Hematopoietic multipotent progenitor cell treated with erythropoietin and hydrocortisone succinate and interleukin-3 and kit ligand, for 4 days (in vitro differentiated cells): ENCODE results near the gene CKM.
A peak's percentile ranks its signal among the peaks of the same experiment; 100 is the strongest.
"Not testable (repeated sequence)": the region's sequence is repeated elsewhere in the genome, so short reads cannot be mapped to it uniquely, and the experiment has no call there.

Experiments used
- DNase-seq: peaks from one replicate; pipeline ENCODE4 v3.0.0-alpha.2; 2015

Gene CKM

DNA sequence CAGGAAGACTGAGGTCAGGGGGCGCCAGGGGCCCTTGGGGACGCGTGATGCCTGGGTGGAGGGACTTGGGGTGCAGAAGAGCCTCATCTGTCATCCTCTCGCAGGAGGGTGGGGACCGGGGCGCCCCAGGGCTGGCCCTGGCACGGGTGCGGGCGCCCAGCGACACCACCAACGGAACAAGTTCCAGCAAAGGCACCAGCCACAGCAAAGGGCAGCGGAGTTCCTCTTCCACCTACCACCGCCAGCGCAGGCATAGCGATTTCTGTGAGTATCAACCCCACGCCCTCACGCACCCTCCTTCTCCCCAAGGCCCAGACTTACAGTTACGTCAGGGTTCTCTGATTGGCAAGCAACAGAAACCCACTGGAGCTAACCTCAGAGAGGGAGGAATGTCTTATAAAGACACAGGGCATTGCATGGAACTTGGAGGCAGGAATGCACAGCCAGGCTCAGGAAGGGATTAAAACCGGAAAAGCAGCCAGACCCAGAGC is 42.2 kb downstream of the CKM start:
- no peak for DNase-seq

- no peak for DNase-seq
These were observed 43.0 kb downstream of the CKM start for GRCh38 chr19:45279587-45280192.

- DNase-seq: no peak
These were observed 44.6 kb downstream of the CKM start for GRCh38 chr19:45278087-45278486.

DNA sequence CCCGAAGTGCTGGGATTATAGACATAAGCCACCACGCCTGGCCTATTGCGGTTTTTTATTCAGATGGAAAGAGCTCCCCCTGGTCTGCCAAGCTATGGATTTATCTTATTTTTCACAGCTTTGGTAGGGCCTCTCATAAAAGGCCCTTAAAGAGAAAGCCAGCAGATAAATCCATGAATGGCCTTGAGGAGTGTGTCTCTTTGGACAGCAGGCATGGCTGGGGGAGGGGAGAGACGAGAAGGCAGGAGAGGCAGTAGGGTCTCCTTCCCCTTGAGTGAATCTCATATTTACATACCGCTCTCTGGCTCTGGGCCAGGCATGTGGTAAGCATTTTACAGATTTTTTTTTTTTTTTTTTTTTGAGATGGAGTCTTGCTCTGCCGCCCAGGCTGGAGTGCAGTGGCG is 46.4 kb downstream of the CKM start:
- peak; percentile 35 for DNase-seq

- no peak for DNase-seq
These were observed 47.2 kb downstream of the CKM start for GRCh38 chr19:45275370-45275971.

DNA sequence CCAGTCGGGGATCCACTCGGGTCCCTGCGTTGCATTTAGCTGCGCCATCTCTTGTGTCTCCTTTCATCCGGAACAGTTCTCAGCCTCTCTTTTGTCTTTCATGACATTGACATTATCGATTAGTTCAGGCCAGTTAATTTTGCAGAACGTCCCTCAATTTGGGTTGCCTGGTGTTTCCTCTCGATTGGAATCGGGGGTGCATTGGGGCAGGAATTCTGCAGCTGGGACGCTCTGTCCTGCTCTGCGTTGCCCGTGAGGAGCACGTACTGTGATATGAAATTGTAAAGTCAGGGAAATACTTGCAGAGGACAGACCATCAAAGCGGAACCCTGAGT is 49.2 kb downstream of the CKM start:
- no peak for DNase-seq

- DNase-seq: no peak
These were observed 51.0 kb downstream of the CKM start for GRCh38 chr19:45271735-45272108.

DNA sequence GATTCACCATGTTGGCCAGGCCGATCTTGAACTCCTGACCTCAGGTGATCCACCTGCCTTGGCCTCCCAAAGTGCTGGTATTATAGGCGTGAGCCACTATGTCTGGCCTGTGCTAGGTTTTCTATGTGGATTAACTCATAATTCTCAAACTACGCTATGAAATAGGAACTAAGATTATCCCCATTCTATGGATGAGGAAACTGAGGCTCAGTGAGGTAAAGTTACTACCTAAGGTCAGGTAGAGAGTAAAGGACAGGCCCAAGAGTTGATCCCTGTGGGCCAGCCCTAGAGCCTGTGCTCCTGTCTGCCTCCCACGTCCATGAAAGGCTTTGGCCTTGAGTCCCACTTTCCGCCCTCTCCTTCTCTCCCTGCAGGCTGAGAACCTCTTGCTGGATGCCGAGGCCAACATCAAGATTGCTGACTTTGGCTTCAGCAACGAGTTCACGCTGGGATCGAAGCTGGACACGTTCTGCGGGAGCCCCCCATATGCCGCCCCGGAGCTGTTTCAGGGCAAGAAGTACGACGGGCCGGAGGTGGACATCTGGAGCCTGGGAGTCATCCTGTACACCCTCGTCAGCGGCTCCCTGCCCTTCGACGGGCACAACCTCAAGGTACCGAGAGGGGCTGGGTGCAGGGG is 51.5 kb downstream of the CKM start:
- DNase-seq: no peak

GRCh38 chr19:45269939-45270338 is 52.7 kb downstream of the CKM start:
- DNase-seq: not testable (repeated sequence)

- no peak for DNase-seq
These were observed 55.4 kb downstream of the CKM start for GRCh38 chr19:45267296-45267695.

- DNase-seq: no peak
These were observed 57.3 kb downstream of the CKM start for GRCh38 chr19:45265375-45265774.

DNA sequence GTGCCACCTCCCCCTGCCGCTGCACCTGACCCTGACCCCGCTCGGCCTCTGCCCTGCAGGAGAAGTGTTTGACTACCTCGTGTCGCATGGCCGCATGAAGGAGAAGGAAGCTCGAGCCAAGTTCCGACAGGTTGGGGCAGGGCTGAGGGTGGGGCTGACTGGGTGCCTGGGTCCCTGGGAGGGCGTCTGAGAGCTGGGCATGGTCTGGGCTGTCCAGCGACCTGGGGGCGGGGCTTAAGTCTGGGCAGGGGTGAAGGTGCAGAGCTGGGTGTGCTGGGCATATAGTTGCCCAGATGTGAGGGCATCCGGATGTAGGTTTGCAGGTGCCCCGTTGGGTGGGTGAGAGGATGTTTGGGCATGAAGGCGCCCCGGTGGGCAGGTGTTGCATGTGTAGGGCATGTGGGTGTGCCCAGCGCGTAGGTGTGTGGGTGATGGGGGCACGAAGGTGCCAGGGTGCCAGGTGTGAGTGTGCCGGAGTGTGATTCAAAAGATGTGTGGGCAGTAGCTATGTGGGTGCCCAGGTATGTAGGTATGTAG is 57.8 kb downstream of the CKM start:
- no peak for DNase-seq

- DNase-seq: no peak
These were observed 59.7 kb downstream of the CKM start for GRCh38 chr19:45263013-45263412.

GRCh38 chr19:45262570-45262969 is 60.1 kb downstream of the CKM start:
- DNase-seq: no peak

- no peak for DNase-seq
These were observed 63.8 kb downstream of the CKM start for GRCh38 chr19:45258862-45259261.

DNA sequence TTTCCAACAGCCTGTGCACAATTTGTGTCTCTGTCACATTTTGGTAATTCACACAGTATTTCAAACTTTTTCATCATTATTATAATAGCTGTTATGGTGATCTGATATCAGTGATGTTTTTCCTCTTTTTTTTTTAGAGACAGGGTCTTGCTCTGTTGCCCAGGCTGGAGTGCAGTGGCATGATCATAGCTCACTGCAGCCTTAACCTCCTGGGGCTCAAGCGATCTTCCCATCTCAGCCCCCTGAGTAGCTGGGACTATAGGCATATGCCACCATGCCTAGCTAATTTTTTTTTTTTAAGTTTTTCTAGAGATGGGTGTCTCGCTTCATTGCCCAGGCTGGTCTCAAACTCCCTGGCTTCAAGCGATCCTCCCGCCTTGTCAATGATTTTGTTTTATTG is 65.8 kb downstream of the CKM start:
- DNase-seq: no peak
